Mucosa of rectum (tissue), 2 donors: ENCODE measurements around the gene OSR1.

Experiments
- H3K27ac ChIP-seq, 2 donors: one replicate each; pipeline ENCODE4 v1.7.0; 2013; ENCODE audit warnings: inconsistent platforms in 2 of 2, low read depth in 2 of 2, low read length in 2 of 2
- H3K27me3 ChIP-seq, 2 donors: one replicate each; pipeline ENCODE4 v1.7.0; 2013; ENCODE audit warnings: low read length in 2 of 2; ENCODE audit not compliant: control insufficient read depth in 2 of 2, insufficient read depth in 2 of 2
- H3K36me3 ChIP-seq, 2 donors: one replicate each; pipeline ENCODE4 v1.7.0; 2013; ENCODE audit warnings: low read length in 2 of 2; ENCODE audit not compliant: control insufficient read depth in 2 of 2, insufficient read depth in 2 of 2
- H3K4me1 ChIP-seq, 2 donors: one replicate each; pipeline ENCODE4 v1.7.0; 2013; ENCODE audit warnings: low read length in 2 of 2, mild to moderate bottlenecking in 1 of 2; ENCODE audit not compliant: control insufficient read depth in 2 of 2, insufficient read depth in 2 of 2
- H3K4me3 ChIP-seq, 2 donors: one replicate each; pipeline ENCODE4 v1.7.0; 2013; ENCODE audit warnings: low read length in 2 of 2
- H3K9ac ChIP-seq, 2 donors: one replicate each; pipeline ENCODE4 v1.7.0; 2013; ENCODE audit warnings: low read length in 2 of 2, low read depth in 1 of 2, mild to moderate bottlenecking in 1 of 2
- H3K9me3 ChIP-seq, 2 donors: one replicate each; pipeline ENCODE4 v1.7.0; 2013; ENCODE audit warnings: low read length in 2 of 2; ENCODE audit not compliant: control insufficient read depth in 2 of 2
- donor health status: healthy.
- donor health status: Normal muscosa, but diverticular disease.

OSR1 gene

DNA sequence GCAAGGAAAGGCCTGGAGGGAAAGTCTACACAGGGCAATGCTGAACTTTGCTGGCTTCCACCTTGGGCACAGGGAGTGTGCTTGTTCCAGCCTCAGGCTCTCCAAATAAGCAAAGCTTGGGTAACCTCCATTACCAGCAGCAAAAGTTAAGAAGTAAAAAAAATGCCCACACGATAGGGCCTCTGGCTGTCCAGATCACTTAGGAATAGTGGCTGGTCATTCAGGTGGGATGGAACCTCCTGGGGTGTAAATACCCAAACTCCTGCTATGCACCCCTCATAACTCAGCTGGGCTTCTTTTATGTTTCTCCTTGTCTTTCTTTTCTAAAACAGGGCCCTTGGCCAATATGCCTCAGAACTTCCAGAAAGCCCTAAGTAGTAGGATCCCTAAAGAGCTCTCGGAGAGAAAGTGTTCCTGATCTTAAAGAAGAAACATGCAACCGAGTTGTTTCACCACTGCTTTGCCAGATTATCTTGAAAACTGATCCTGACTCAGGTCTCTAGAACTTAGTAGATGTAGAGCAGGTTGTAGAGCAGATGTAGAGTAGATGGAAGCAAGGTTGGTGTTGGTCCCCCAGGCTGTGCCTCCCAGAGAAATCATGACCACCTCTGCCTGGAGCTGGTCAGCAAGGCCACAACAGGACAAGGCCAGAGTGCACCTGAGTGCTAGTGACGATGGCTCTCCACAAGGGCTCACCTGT, 2.0 kb upstream of the OSR1 start:
- Histone ChIP-seq H3K27me3 (peaks cover 45 to 66% of the 10 kb centered on the region in 2 donors), H3K9me3 (no peaks in the 10 kb centered on the region), H3K4me1 (peaks cover 13 to 25% of the 10 kb centered on the region in 2 donors), H3K36me3 (no peaks in the 10 kb centered on the region), H3K27ac (no peak overlapping the region), H3K4me3 (peak overlapping the region in 1 of 2 donors; percentile 93), H3K9ac (no peak overlapping the region)

DNA sequence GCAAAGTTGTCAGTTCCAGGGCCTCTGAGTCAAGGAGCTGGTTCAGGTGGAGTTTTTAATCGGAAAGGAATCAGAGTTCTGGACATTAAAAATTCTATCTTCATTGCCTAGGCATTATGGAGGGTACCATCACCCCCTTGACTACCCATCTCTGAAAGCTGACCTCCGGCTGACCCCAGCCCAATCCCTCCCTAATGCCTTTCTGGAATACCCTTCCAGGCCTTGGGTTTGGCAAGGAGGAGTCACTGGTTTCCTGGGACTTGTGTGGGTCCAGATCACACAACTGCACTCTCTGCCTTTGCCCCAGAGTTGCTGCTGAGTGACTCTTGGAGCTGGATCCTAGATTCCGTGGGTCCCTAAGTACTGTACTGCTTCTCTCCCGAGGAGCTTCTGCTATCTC, 1.0 kb upstream of the OSR1 start:
- Histone ChIP-seq H3K27ac (no peak overlapping the region), H3K9ac (no peak overlapping the region), H3K27me3 (peaks cover 49 to 68% of the 10 kb centered on the region in 2 donors), H3K36me3 (no peaks in the 10 kb centered on the region), H3K4me3 (no peak overlapping the region), H3K4me1 (peaks cover 13 to 25% of the 10 kb centered on the region in 2 donors), H3K9me3 (no peaks in the 10 kb centered on the region)

DNA sequence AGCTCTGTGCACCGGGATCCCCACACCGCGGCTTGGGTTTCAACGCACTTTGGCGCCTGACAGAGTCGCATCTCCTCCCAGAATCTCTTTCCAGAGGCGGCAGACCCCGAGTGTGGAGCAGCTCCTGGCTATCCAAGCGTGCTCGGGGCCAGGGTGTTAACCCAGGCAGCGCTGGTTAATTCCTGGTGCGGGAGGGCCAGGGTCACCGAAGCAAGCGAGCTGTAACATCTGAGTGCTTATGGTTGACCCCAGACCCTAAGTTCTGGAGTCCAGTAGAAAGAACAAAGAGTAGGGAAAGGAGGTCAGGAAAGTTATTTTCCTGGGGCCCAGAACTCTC, 566 bp upstream of the OSR1 start:
- no peaks in the 10 kb centered on the region for H3K36me3 ChIP-seq
- H3K27ac ChIP-seq, result peak overlapping the region; percentile 61 to 63
- peak overlapping the region in 1 of 2 donors; percentile 8 for H3K9ac ChIP-seq
- H3K27me3 ChIP-seq, result peaks cover 49 to 66% of the 10 kb centered on the region in 2 donors
- H3K4me3 ChIP-seq, result peak overlapping the region; percentile 25 to 52
- H3K4me1 ChIP-seq, result peaks cover 13 to 25% of the 10 kb centered on the region in 2 donors
- no peaks in the 10 kb centered on the region for H3K9me3 ChIP-seq

DNA sequence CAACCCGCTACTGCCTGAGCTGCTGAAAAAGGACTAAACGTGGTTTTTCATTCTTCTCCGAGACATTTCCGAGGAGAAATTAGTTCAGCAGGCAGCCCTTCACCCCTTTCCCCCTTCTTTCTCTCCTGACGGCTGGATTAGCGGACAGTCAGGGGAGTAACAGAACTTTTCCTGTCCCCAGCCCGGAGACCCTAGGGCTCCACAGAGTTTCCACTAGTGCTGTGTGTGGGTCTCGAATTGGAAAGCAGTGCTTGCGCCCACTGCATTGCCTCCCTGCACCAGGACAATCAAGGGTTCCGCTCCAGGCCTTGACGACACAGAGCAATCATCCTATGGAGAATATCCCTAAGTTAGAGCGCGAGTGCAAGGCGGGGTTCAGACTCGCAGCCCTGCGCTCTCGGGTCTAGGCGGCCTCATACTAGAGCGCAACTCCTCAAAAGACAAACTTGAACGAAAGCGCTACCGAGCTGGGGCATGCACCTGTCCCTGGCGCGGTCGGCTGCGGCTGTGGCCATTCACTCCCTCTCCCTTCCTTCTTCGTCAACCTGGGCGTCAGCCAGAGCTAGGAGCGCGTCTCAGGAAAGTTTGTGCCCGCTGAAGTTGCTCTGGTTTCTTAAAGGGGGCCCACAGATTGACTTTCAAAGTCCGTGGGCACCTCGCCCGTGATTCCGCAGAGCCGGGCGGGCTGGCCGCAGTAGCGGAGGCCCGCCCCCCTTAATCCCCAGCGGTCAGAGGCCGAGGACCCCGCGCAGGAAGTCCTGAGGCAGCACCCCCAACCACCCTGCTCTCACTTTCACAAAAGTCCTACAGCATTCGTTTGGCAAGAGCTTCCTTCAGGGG, 801 bp downstream of the OSR1 start:
- H3K27ac ChIP-seq, result peak overlapping the region; percentile 36 to 38
- H3K27me3 ChIP-seq, result peaks cover 51 to 56% of the 10 kb centered on the region in 2 donors
- no peaks in the 10 kb centered on the region for H3K36me3 ChIP-seq
- peak overlapping the region; percentile 61 to 72 for H3K4me3 ChIP-seq
- no peaks in the 10 kb centered on the region for H3K9me3 ChIP-seq
- peaks cover 8 to 25% of the 10 kb centered on the region in 2 donors for H3K4me1 ChIP-seq
- H3K9ac ChIP-seq, result peak overlapping the region; percentile 35 to 53

DNA sequence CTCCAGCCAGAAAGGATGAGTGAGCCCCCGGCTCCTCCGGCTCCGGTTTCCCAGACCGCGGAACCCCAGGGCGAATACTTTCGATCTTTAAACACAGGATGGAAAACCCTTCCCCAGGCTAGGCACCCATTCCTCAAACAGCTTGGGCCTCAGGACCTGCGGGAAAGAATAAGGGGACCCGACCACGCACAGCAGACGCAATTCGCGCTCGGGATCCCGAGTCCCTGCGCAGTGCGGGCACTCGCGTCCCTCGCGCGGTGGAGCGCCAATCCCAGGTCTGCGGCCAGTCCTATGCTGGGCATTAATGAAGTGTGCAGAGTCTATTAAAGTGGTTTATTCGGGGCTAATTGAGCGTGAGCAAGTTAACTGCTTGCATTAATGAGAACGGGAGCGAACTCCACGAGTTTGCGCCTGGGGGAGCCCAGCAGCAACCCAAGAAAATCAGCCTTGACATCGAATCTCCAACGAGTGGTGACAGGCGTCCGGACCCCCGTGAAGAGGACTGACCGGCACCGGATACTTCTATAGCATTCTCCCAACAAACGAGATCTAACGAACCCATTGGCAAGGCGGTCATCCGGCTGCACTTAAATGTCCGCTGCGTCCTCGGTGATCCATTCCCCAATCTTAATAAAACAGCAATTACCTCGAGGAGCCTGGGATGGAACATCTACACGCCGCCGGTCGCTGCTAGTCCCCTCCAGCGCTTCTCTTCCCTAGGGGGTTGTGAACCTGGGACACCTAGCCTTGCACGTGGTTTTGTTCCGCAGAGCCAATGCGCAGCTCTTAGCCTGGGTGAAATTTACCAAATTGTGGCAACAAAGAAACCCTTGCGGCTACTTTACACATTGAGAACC, 1.6 kb downstream of the OSR1 start:
- no peaks in the 10 kb centered on the region for H3K9me3 ChIP-seq
- H3K36me3 ChIP-seq, result no peaks in the 10 kb centered on the region
- H3K9ac ChIP-seq, result peak overlapping the region; percentile 22 to 35
- H3K27me3 ChIP-seq, result peaks cover 51 to 55% of the 10 kb centered on the region in 2 donors
- H3K27ac ChIP-seq, result peak overlapping the region in 1 of 2 donors; percentile 38
- peak overlapping the region; percentile 61 to 72 for H3K4me3 ChIP-seq
- H3K4me1 ChIP-seq, result peaks cover 8 to 25% of the 10 kb centered on the region in 2 donors

DNA sequence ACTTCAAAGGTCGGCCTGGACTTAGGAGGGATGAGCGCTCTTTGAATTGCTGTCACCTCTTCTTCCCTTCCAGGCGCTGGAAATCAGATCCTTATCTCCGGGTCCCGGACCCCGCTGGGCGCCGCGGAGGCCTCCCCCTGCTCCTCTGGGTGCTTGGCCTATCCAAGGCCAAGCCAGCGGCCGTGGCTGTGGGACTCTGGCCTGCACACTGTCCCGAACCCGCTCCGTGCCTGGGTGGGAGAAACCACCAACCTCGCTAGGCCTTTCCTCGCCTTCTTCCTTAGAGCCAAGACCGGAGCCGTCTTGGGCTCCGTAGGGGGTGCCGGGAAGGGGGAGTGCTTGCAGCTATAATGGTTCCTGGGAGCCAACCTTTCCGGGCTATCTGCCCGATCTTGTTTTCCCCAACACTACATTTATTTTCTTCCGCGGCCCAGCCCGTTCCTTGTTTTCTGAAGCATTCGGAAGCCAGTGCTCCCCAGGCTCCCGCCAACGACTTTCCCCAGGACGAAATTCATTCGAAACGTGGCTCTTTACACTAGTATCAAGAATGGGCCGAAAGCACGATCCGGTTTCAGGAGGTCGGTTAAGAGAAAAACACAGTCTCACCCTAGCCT, 2.4 kb downstream of the OSR1 start:
- no peaks in the 10 kb centered on the region for H3K9me3 ChIP-seq
- no peak overlapping the region for H3K27ac ChIP-seq
- peaks cover 8 to 18% of the 10 kb centered on the region in 2 donors for H3K4me1 ChIP-seq
- no peak overlapping the region for H3K9ac ChIP-seq
- H3K27me3 ChIP-seq, result peaks cover 48 to 54% of the 10 kb centered on the region in 2 donors
- H3K36me3 ChIP-seq, result no peaks in the 10 kb centered on the region
- peak overlapping the region; percentile 61 to 72 for H3K4me3 ChIP-seq

DNA sequence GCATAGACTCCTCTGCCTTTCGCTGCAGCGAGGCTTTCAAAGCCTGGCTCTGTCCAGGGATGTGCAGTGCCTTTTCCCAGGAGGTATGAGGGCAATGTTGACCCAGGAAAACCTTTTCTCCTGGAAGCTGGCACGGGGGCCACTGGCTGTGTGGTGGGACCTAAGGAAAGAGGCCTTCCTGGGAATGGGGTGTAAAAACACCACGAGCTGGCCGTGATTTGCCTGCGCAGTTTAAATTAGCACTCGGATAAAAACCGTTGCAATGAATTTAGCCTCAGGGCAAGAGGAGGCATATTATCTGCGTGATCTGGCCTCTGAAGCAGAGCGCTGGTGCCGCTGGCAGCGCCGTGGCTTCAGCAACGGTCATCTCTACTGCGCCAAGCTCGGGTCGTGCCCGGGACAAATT, 3.0 kb downstream of the OSR1 start:
- H3K4me1 ChIP-seq, result peaks cover 8 to 15% of the 10 kb centered on the region in 2 donors
- H3K4me3 ChIP-seq, result peak overlapping the region in 1 of 2 donors; percentile 61
- no peaks in the 10 kb centered on the region for H3K9me3 ChIP-seq
- no peaks in the 10 kb centered on the region for H3K36me3 ChIP-seq
- no peak overlapping the region for H3K9ac ChIP-seq
- H3K27me3 ChIP-seq, result peaks cover 43 to 50% of the 10 kb centered on the region in 2 donors
- no peak overlapping the region for H3K27ac ChIP-seq

DNA sequence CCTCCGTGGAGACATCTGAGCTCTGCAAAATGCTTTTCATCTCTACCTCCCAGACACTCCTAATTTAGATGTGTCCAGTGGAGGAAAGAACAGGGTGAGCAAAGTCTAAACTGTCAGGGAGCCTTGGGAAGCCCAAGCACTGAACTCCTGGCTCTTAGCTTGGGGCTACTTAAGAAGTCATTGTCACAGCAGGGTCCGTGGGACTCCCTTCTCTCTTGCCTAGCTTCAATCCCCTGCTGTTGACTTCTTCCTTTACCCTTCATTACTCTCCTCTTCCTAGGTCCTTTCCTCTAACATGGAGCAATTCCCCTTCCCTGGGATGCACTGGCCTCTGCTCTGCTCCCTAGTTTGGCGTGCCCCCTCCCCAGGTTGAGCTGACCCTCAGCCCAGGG, 3.4 kb downstream of the OSR1 start:
- Histone ChIP-seq H3K4me1 (peaks cover 8 to 19% of the 10 kb centered on the region in 2 donors), H3K4me3 (peak overlapping the region in 1 of 2 donors; percentile 22), H3K27me3 (peaks cover 39 to 45% of the 10 kb centered on the region in 2 donors), H3K9me3 (no peaks in the 10 kb centered on the region), H3K36me3 (no peaks in the 10 kb centered on the region), H3K27ac (no peak overlapping the region), H3K9ac (no peak overlapping the region)

DNA sequence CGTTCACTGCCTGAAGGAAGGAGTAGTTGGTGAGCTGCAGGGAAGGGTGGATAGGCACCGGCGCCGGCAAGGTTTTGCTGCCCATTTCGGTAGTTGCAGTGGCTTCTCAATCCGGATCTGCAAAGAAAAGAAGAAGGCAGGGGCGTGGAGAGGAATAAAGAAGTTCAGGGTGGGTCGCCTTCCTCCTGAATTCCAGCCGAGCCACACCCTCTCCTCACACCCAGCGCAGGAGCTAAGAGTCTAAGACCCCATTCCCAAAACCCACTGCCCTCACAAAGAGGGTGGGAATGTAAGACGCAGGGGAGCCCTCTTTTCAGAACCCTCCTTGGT, 4.7 kb downstream of the OSR1 start:
- Histone ChIP-seq H3K9ac (no peak overlapping the region), H3K4me1 (peaks cover 5 to 17% of the 10 kb centered on the region in 2 donors), H3K36me3 (no peaks in the 10 kb centered on the region), H3K27me3 (peaks cover 27 to 34% of the 10 kb centered on the region in 2 donors), H3K4me3 (no peak overlapping the region), H3K27ac (no peak overlapping the region), H3K9me3 (no peaks in the 10 kb centered on the region)
